Stimulated activated CD4-positive, alpha-beta T cell treated with anti-CD3 and anti-CD28 coated beads, Interleukin-12 subunit alpha, Interleukin-12 subunit beta, amount 100 ng/mL, for 24 hours (primary cell): ENCODE measurements around the gene PAPSS1.
"Not testable (repeated sequence)": the region's sequence is repeated elsewhere in the genome, so short reads cannot be mapped to it uniquely, and the experiment has no call there.

Experiments used
- DNase-seq, 2 experiments: peaks; one replicate each; pipeline ENCODE4 v3.0.0-alpha.2; 2020; ENCODE audit warnings: low read depth in 2 of 2

Gene PAPSS1

GRCh38 chr4:107689912-107690587 is 30.0 kb downstream of the PAPSS1 start:
- DNase-seq = no peak

- DNase-seq = no peak
Measured at GRCh38 chr4:107688421-107688820, 31.6 kb downstream of the PAPSS1 start.

GRCh38 chr4:107685740-107686139 is 34.3 kb downstream of the PAPSS1 start:
- no peak for DNase-seq

- no peak for DNase-seq
Measured at GRCh38 chr4:107683873-107684272, 36.2 kb downstream of the PAPSS1 start.

GRCh38 chr4:107682306-107682705 is 37.7 kb downstream of the PAPSS1 start:
- no peak for DNase-seq

- DNase-seq = no peak
Measured at GRCh38 chr4:107669068-107669467, 51.0 kb downstream of the PAPSS1 start.

GRCh38 chr4:107666134-107666533 is 53.9 kb downstream of the PAPSS1 start:
- no peak for DNase-seq

- DNase-seq = no peak
Measured at GRCh38 chr4:107665001-107665400, 55.0 kb downstream of the PAPSS1 start.

- DNase-seq = no peak
Measured at GRCh38 chr4:107658400-107659336, 61.4 kb downstream of the PAPSS1 start.

GRCh38 chr4:107655289-107655688 is 64.7 kb downstream of the PAPSS1 start:
- DNase-seq = no peak

- DNase-seq = no peak
Measured at GRCh38 chr4:107654694-107655093, 65.3 kb downstream of the PAPSS1 start.

GRCh38 chr4:107651408-107651807 is 68.6 kb downstream of the PAPSS1 start:
- DNase-seq = not testable (repeated sequence)

- DNase-seq = no peak
Measured at GRCh38 chr4:107650251-107650650, 69.8 kb downstream of the PAPSS1 start.

GRCh38 chr4:107648178-107648991 is 71.6 kb downstream of the PAPSS1 start:
- DNase-seq = no peak

- no peak for DNase-seq
Measured at GRCh38 chr4:107647591-107647990, 72.4 kb downstream of the PAPSS1 start.

- DNase-seq = no peak
Measured at GRCh38 chr4:107645604-107646003, 74.4 kb downstream of the PAPSS1 start.

- no peak for DNase-seq
Measured at GRCh38 chr4:107643021-107643420, 77.0 kb downstream of the PAPSS1 start.

GRCh38 chr4:107640878-107641277 is 79.2 kb downstream of the PAPSS1 start:
- DNase-seq = no peak

GRCh38 chr4:107640197-107640596 is 79.8 kb downstream of the PAPSS1 start:
- DNase-seq = no peak

GRCh38 chr4:107635735-107636134 is 84.3 kb downstream of the PAPSS1 start:
- DNase-seq = no peak

GRCh38 chr4:107631560-107631959 is 88.5 kb downstream of the PAPSS1 start:
- no peak for DNase-seq

GRCh38 chr4:107630185-107630705 is 89.8 kb downstream of the PAPSS1 start:
- DNase-seq = no peak
